Measurements from ENCODE around the gene GPR62.
"Not testable (repeated sequence)": the region's sequence is repeated elsewhere in the genome, so short reads cannot be mapped to it uniquely, and the experiment has no call there.

Gene GPR62, protein sequence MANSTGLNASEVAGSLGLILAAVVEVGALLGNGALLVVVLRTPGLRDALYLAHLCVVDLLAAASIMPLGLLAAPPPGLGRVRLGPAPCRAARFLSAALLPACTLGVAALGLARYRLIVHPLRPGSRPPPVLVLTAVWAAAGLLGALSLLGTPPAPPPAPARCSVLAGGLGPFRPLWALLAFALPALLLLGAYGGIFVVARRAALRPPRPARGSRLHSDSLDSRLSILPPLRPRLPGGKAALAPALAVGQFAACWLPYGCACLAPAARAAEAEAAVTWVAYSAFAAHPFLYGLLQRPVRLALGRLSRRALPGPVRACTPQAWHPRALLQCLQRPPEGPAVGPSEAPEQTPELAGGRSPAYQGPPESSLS

GRCh38 chr3:51955175-51955892 lies at the start of gene GPR62:
Gene GPR62, plus strand, starts transcription at chr3:51955381. Its CDS starts 272 bp downstream, at chr3:51955653.
- DNase-seq, result no peak

DNA sequence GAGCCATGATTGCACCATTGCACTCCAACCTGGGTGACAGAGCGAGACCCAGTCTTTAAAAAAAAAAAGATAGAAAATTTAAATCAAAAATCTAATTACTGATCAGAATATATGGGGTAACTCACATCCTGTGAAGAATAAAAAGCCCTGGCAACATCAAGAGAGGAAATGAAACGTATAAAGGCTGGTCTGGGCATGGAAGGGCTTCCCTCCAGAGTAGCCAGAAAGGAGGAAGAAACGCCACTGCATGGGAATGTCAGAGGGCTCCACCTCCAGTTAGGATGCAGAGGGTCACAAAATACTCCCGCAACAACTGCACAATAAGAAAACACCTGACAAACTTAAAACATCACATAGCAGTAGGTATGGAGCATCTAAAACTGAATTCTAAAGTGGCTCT lies 47.2 kb upstream of the GPR62 start:
- no peak for DNase-seq

DNA sequence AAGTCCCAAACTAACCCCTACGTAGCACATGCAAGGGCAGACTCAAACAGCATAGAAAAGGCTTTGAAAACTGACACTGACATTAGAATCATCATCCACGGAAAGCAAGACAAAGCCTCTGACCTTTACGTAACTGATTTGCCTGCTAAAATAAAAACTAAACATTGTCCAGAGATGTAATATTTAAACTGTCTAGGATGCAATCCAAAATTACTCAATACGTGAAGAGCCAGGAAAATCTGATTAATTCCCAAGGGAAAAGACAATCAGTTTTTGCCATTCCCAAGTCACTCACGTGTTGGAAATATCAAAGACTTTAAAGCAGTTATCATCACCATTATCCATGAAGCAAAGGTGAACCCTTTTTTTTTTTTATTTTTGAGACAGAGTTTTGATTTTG lies 38.8 kb upstream of the GPR62 start:
- DNase-seq, result no peak

GRCh38 chr3:51921081-51921578 lies 34.1 kb upstream of the GPR62 start:
- DNase-seq, result no peak

DNA sequence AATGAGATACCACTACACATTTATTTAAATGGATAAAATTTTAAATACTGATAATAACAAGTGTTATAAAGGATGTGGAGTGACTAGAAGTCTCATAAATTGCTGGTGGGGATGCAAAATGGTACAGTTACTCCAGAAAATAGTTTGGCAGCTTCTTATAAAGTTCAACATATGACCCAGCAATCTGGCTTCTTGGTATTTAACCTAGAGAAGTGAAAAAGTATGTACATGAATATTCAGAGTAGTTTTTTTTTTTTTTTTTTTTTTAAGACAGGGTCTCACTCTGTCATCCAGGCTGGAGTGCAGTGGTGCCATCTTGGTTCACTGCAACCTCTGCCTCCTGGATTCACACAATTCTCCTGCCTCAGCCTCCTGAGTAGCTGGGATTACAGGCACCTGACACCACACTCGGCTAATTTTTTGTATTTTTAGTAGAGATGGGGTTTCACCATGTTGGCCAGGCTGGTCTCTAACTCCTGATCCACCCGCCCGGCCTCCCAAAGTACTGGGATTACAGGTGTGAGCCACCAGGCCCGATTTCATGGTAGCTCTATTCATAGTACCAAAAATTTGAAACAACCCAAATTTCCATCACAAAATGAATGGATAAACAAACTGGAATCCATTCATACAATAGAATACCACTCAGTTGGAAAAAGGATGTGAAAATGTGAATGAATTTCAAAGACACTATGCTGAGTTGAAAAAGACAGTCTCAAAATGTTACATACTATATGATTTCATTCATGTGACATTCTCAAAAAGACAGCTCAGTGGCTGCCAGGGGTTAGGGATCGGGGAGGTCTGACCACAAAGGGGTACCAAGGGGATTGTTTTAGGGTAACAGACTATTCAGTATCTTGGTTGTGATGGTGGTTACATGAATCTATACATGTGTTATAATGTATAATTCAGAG lies 27.9 kb upstream of the GPR62 start:
- no peak for DNase-seq

DNA sequence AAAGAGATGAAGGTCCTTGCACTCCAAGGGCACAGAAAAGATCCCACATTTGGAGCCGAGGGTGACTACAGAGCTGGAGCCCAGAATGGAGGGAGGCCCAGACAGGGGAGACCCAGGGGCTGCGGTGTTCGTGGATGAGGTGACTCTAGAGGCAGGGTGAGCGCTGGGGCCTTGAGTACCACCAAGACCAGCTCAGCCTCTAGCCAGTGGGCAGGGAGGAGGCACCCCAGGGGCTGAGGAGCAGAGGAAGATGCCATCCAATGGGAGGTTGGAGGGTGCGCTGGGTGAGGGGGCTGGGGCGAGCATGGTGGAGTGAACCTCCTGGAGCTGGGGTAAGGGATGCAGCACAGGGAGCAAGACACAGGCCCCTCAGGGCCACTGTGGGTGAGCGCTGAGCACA lies 26.7 kb upstream of the GPR62 start:
- no peak for DNase-seq

DNA sequence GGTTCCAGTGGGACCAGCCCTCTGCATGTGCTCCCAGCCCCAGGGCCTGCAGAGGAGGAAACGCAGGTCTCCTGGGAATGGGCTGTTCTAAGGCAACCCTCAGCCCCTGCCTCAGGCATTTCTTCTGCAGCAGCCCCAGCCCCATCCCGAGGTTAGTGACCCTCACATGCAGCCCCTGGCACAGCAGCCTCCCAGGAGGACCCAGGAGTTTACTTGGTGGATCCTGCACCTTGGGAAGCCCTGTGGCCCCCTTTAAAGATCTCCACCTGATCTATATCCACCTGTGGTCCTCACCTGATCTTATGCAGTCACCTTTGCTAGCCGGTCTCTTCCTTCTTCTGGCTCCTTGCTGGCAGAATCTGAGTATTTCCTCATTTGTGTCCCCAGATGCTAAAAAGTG lies 26.2 kb upstream of the GPR62 start:
- not testable (repeated sequence) for DNase-seq

DNA sequence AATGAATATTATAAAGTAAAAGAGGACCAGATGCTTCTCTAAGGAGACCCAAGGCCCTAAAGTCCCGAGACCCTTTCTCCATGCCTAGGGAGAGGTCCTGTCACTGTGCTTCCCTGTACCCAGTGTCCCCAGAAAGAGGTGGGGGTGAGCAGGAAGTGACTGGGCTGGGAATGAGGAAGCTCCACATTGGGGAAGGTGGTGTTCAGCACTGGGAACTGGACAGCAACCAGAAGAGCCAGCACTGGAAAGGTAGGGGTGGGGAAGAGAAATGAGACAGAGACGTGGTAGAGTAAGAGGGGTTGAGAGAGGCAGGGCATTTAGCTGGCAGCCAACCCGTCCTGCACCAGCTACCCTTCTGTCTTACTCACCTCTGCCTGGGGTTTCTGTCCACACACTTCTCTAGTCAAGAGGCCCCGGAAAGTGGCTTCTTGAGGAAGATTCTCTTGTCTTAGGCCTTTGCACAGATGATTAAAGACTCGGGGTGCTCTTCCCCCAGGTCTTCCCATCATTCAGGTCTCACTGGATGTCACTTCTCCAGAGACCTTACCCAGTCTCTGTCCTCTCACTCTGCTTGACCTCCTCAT lies 25.7 kb upstream of the GPR62 start:
- no peak for DNase-seq

- DNase-seq, result no peak
Measured at GRCh38 chr3:51930439-51930838, 24.7 kb upstream of the GPR62 start.

GRCh38 chr3:51931756-51932155 lies 23.4 kb upstream of the GPR62 start:
- DNase-seq, result no peak

- DNase-seq, result no peak
Measured at GRCh38 chr3:51932471-51933370, 22.5 kb upstream of the GPR62 start.

GRCh38 chr3:51933471-51934138 lies 21.6 kb upstream of the GPR62 start:
- no peak for DNase-seq

GRCh38 chr3:51934139-51934850 lies 20.9 kb upstream of the GPR62 start:
- no peak for DNase-seq

- no peak for DNase-seq
Measured at GRCh38 chr3:51934991-51935885, 19.9 kb upstream of the GPR62 start.

- no peak for DNase-seq
Measured at GRCh38 chr3:51935886-51936755, 19.1 kb upstream of the GPR62 start.

- DNase-seq, result no peak
Measured at GRCh38 chr3:51937014-51937413, 18.2 kb upstream of the GPR62 start.

GRCh38 chr3:51937611-51938450 lies 17.4 kb upstream of the GPR62 start:
- no peak for DNase-seq

Data from hematopoietic multipotent progenitor cell treated with erythropoietin and hydrocortisone succinate and interleukin-3 and kit ligand, for 8 days (in vitro differentiated cells).